SW480 (cell line): ENCODE results near the gene FNDC11.
"Not testable (repeated sequence)": the region's sequence is repeated elsewhere in the genome, so short reads cannot be mapped to it uniquely, and the experiment has no call there.

Experiments
- DNase-seq: peaks from one replicate; pipeline ENCODE4 v3.0.0-alpha.2; 2016; ENCODE audit warnings: low spot score

The FNDC11 gene

GRCh38 chr20:63567386-63568169 is 13.6 kb downstream of the FNDC11 start:
- no peak for DNase-seq

DNA sequence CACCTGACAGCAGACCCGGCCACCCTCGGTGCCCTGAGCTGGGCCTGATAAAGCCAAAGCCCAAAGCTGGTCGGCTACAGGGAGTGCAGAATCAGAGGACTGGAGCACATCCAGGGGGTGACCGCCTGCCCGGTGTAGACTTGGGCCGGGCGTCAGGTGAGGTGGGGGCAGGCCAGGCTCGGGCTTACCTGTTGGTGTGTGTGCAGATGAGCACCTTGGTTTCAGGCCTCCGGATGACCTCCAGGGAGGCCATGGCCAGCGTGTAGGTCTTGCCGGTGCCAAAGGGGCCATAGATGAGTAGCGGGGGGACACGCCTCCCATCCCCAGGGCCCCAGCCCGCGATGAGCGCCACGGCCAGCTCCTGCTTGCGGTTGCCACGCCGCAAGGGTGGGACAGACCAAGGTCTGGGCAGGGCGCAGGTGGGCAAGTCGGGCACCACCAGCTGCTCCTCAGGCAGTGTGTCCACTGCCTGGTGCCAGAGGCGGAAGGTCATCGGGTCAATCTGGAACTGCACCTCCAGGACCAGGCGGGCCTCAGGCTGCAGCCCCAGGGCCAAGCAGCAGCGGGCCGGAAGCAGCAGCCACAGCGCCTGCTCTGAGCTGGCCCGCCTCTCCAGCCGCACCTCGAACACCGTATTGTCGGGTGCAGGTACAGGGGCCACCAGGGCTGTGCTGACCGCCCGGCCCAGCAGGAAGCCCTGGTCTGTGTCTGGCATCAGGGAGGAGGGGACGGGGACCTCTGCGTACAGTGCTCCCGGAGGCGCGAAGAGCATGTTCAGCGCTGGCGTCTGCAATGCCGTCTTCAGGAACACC is 14.4 kb downstream of the FNDC11 start:
- no peak for DNase-seq

DNA sequence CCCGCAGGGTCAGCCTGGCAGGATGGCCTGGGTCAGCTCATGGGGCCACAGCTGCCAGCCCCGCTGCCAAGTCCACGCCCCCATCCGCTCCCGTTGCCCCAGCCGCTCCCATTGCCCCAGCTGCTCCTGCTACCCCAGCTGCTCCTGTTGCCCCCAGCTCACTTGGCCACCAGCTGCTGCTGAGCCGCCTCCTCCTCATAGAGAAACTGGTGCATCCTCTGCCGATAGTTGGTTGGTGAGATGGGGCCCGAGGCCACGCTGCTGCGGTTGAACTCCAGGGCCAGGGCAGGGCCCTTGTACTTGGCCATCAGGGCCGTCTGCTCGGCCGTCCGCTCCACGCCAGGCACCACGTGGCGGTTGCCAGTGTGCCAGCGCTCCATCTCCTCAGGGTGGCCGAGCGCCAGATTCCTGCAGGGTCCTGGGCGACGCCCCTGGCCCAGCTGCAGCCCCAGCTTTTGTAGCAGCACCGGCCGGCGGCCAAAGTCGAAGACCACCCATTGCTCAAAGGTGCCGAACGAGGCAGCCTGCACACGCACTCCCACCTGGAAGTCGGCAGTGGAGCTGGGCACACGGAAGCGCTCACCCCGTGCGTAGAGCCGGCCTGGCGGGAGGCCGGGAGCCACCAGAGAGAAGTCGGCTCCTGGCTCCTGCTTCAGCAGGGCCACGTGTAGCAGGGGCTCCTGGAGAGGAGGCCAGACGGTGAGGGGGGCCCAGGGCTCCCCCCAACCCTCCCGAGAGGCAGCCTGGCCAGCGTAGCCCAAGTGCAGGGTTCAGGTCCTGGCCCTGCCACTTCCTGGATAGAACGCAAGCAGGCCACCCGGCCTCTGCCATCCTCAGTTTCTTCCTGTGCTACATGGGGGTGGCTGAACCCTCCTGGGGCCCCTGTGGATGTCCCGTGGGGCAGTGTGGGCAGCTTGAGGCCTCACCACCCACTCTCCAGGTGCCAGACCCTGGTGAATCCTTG is 15.3 kb downstream of the FNDC11 start:
- DNase-seq, result no peak

DNA sequence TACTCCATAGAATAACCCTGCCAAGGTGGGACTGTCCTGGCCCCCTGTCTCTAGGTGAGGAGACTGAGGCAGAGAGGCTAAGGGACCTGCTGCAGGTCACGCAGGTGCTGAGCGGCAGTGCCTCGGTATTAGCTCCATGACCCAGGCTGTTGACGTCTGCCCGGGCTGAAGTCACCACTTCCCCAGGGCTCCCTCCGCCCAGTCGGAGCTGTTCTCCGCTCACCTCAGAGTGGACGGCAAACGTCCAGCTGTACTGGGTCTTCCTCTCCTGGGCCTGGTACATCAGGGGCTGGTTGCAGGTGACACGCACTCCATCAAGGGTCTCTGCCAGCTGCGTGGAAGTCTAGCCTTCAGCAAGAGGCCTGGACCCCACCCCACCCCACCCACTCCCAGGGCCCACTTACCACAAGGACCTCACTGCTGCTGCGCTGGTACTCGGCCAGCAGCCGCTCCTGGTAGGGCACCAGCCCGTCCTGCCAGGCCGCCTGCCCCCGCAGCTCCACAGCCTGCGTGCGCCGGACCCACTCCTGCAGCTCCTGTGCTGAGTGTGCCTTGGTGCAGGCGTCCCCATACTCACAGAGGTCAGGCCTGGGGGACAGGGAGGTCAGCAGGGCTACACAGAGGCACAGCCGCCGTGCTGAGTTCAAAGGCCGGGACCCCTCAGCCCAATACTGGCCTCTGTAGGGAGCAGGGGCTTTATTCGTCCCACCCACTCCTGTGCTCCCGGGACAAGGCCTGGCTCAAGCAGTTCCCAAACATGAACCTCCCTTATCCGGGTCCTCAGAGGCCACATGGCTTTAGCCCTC is 16.5 kb downstream of the FNDC11 start:
- no peak for DNase-seq

DNA sequence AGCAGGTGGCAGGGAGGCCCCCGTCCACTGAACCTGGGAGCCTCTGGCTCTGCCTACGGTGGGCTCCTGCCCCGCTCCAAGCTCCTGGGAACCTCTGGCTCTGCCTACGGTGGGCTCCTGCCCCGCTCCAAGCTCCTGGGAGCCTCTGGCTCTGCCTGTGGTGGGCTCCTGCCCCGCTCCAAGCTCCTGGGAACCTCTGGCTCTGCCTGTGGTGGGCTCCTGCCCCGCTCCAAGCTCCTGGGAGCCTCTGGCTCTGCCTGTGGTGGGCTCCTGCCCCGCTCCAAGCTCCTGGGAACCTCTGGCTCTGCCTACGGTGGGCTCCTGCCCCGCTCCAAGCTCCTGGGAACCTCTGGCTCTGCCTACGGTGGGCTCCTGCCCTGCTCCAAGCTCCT is 17.1 kb downstream of the FNDC11 start:
- not testable (repeated sequence) for DNase-seq

GRCh38 chr20:63572071-63572787 is 18.3 kb downstream of the FNDC11 start:
- no peak for DNase-seq

DNA sequence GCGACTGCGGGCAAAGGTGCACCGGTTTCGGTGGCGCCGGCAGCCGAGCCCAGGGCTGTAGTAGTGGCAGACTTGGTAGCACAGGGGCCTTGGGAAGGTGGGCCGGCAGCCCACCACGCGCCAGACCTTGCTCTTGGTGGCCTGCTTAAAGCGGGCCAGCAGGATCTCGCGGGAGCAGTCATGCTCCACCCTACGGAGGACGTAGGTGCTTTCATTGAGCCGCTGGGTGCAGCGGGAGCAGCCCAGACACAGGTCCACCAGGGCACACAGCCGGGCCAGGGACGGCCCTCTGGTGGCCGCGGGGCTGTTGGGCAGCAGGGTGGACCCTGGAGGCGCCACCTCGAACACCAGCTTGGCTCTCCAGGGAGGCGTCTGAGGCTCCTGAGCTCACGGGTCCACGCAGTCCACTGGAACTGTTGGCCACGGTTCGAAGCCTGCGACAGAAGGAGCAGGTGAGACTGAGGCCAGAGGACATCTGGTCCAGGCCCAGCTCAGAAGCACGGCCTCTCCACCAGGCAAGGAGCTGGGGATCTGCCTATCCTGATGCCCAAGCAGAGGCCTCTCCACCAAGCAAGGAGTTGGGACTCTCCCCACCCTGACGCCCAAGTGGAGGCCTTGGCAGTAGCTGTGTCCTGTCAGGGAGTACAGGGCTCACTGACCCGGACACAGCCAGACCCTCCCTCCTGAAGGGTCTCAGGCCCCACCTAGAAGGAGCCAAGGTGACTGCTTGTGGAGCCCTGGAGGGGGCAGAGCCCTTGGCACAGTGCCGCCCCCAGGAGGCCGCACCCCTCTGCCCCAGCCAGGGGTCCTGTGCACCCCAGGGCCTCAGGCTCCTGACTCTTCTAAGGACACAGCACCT is 19.1 kb downstream of the FNDC11 start:
- peak; percentile 22 for DNase-seq

GRCh38 chr20:63573647-63574131 is 19.7 kb downstream of the FNDC11 start:
- DNase-seq, result no peak

GRCh38 chr20:63574156-63574828 is 20.3 kb downstream of the FNDC11 start, which contains the start of gene HELZ2:
Gene HELZ2, minus strand, starts transcription at chr20:63574239. Its CDS starts 1,854 bp downstream, at chr20:63572385.
- peak; percentile 69 for DNase-seq

GRCh38 chr20:63574829-63575743 is 21.1 kb downstream of the FNDC11 start:
- no peak for DNase-seq

DNA sequence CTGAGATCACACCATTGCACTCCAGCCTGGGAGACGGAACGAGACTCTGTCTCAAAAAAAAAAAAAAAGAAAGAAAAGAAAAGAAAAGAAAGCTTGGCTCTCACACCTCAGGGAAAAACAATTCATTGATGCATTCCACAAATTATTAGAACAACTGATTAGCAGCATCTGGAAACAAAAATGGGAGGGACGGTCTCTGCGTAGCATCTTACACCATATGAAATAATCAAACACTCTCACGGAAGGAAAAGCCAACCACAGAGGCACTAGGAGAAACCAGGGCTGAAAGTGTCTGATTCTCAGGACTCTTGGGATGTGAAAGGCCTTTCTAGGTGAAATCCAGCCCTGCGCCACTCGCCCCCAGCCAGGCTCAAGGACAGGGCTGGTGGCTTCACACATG is 22.4 kb downstream of the FNDC11 start:
- DNase-seq, result no peak

DNA sequence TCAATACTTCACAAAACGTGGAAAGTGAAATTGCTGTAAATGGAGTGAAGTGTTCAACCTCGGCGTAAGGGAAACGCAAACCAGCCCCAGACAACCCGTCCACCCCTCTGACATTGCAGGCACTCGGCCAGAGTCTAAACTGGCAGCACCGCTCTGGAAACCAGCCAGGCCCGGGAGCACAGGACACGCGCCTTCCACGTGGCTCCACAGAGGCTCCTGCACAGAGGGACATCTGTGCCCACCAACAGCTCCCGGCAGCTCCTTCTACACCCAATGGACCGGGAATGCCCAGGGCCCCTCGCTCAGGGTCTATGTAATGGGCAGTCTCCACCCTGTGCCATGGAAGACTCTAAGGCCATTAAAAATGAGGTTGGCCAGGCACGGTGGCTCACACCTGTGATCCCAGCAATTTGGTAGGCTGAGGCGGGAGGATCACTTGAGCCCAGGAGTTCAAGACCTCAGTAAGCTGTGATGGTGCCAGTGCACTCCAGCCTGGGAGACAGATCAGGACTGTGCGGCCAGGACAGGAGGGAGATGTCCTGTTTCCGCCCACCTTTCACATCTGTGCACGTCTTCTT is 23.4 kb downstream of the FNDC11 start:
- DNase-seq, result no peak

- no peak for DNase-seq
Observed at GRCh38 chr20:63578224-63579016, 24.5 kb downstream of the FNDC11 start.

DNA sequence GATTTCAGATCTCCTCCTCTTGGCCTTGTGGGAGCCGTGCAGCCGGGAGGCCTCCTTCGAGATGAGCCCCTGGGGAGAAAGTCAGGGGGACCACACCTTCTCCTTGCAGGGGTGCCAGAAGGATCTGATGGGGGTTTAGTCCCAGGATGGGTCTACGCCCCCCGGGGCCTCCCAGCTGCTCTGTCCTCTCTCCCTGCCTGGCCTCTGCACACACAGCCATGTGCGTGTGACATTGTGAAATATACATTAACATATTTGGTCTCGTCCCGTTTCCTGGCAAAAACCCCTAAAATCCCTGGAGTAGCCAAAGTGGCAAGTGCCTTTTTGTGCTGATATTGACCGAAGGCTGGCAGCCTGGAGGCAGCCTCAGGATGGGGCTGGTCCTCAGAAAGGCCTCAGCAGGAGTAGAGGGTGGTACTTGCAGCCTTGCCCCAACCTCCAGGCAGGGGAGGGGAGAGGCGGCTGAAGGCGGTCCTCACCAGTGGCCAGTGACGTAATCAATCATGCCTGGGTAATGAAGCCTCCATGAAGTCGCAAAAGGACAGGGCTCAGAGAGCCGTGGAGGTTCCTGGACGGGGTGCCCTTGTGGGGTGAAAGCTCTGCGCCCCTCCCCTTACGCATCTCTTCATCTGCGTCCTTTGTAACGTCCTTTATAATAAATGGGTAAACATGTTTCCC is 25.2 kb downstream of the FNDC11 start:
- no peak for DNase-seq

DNA sequence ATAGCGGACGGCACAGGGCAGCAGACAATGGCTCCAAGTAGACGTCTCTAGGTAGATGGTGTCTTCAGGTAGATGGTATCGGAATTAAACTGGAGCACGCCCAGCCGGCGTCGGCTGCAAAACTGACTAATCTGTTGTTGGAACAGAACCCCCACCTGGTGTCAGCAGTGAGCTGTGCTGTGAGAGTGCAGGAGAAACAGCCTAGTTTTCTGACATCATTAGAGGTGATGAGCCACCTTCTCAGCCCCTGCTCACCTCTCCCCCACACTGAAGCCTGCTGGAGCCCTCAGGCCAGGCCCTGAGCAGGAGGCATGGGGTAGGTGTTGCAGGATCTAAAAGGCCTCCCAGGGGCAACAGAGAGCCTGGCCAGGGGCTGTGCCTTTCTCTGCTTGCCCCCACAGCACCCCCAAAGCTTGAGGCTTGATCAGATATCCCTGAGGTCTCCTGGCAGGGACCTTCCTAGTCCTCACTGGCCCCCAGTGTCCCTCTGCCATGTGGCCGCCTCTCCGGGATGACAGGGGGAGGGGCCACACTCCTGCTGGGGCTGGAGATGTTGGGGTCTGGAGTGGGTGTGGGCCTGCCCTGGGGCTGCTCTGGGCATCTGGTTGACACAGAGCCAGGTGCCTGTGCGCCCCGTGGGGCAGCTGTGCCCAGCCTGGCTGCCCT is 27.0 kb downstream of the FNDC11 start:
- DNase-seq, result peak; percentile 80
